ENCODE measurements around the gene ZC3H14.

ZC3H14 gene

DNA sequence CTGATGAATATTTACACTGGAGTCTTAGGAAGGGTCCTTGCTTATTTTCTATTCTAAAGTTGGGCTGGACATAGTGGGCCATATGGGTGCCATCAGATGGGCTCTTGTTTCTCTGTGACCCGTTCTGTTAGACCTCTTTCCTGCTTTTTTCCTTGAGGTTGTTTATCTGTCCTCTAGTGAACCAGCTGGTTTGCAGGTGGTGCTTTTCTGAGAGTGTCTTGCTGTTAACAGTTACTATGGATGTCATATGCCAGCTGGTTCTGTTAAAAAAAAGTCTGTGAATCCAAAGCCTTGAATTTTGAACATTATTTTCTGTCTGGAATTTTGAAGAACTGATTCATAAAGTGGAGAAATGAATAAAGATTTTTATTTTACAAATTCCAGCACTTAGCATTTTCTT is 29.2 kb downstream of the ZC3H14 start:
- Histone ChIP-seq H3K27ac (ENCODE audit: low read depth, low read length) (no peak overlapping the region), H3K36me3 (ENCODE audit: insufficient read depth, low read length) (peaks cover 33% of the 10 kb centered on the region), H3K9me3 (ENCODE audit: low read length) (no peaks in the 10 kb centered on the region), H3K27me3 (ENCODE audit: control insufficient read depth in 1 of 2, insufficient read depth in 2 of 2, low read length in 2 of 2) (no peaks in the 10 kb centered on the region), H3K9ac (ENCODE audit: low read length) (no peak overlapping the region), H3K4me3 (ENCODE audit: low read depth in 1 of 2, low read length in 2 of 2) (no peak overlapping the region), H3K4me1 (ENCODE audit: insufficient read depth, low read length) (no peaks in the 10 kb centered on the region)

DNA sequence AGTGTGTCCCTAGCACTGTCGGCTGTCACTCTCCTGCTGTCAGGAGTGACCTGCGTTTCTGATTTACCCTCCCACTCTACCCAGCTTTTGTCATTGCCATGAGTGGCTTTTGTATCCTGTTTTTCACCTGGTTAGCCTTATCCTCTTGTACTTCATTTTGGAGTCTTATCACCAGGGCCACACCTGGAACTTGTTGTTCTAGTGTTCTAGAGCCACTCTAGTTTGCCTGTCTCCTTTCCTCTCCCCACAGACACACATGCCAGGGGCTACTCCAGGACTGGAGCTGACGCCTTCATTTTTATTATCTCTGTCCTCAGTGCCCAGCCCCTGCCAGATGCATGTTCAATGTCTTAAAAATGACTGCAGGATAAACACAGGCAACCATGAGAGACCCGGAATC is 34.2 kb downstream of the ZC3H14 start:
- Histone ChIP-seq H3K4me1 (ENCODE audit: insufficient read depth, low read length) (no peaks in the 10 kb centered on the region), H3K9ac (ENCODE audit: low read length) (no peak overlapping the region), H3K4me3 (ENCODE audit: low read depth in 1 of 2, low read length in 2 of 2) (no peak overlapping the region), H3K27me3 (ENCODE audit: control insufficient read depth in 1 of 2, insufficient read depth in 2 of 2, low read length in 2 of 2) (no peaks in the 10 kb centered on the region), H3K27ac (ENCODE audit: low read depth, low read length) (no peak overlapping the region), H3K9me3 (ENCODE audit: low read length) (no peaks in the 10 kb centered on the region), H3K36me3 (ENCODE audit: insufficient read depth, low read length) (peaks cover 64% of the 10 kb centered on the region)

DNA sequence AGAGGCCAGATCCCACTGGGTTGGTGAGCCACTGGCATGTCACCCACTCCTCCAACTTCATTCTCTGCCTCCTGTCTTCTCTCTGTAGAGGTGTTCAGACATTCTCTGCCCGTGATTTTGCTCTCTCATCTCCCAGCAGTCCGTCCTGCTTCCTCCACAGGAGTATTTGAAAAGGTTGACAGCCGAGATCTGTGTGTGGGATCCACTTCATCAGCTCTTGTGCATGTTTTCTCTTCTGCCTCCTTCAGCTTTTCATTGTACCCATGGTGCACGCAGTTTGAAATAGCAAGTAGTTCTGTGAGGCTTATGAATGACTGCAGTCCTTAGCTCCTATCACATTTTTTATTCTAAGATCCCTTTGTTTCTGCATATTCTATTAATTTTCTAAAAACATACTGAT is 34.8 kb downstream of the ZC3H14 start:
- no peak overlapping the region for H3K9ac ChIP-seq (ENCODE audit: low read length)
- H3K4me3 ChIP-seq (ENCODE audit: low read depth in 1 of 2, low read length in 2 of 2): no peak overlapping the region
- no peaks in the 10 kb centered on the region for H3K4me1 ChIP-seq (ENCODE audit: insufficient read depth, low read length)
- H3K36me3 ChIP-seq (ENCODE audit: insufficient read depth, low read length): peaks cover 70% of the 10 kb centered on the region
- H3K27ac ChIP-seq (ENCODE audit: low read depth, low read length): no peak overlapping the region
- no peaks in the 10 kb centered on the region for H3K9me3 ChIP-seq (ENCODE audit: low read length)
- H3K27me3 ChIP-seq (ENCODE audit: control insufficient read depth in 1 of 2, insufficient read depth in 2 of 2, low read length in 2 of 2): no peaks in the 10 kb centered on the region

DNA sequence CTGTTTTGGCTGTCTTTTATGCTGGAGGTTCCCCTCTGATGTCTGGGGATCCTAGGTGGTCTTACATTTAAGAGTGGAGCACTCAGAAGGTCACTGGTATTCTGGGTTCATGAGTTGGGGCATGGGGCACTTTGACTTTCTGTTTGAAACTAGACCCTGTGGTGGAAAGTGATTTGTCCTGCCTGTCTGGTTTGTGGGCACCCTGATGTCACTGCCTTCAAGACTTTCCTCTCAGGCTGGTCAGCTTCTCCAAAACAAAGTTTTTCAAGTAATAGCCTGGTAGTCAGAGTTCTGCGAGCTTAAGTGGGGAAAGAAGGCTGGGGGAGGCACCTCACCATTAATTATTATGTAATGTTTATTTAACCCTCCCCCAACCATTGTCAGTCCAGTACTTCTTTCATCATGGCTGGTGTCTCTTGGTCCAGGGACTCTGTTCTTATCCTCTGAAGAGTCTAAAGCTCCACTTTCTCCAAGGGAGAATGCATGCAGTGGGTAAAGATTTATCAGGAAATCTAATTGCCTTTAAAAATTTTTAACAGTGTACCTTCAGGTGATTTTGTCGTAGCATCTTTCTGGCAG is 35.3 kb downstream of the ZC3H14 start:
- Histone ChIP-seq H3K9ac (ENCODE audit: low read length) (no peak overlapping the region), H3K9me3 (ENCODE audit: low read length) (no peaks in the 10 kb centered on the region), H3K27me3 (ENCODE audit: control insufficient read depth in 1 of 2, insufficient read depth in 2 of 2, low read length in 2 of 2) (no peaks in the 10 kb centered on the region), H3K36me3 (ENCODE audit: insufficient read depth, low read length) (peaks cover 76% of the 10 kb centered on the region), H3K4me1 (ENCODE audit: insufficient read depth, low read length) (no peaks in the 10 kb centered on the region), H3K4me3 (ENCODE audit: low read depth in 1 of 2, low read length in 2 of 2) (no peak overlapping the region), H3K27ac (ENCODE audit: low read depth, low read length) (no peak overlapping the region)

DNA sequence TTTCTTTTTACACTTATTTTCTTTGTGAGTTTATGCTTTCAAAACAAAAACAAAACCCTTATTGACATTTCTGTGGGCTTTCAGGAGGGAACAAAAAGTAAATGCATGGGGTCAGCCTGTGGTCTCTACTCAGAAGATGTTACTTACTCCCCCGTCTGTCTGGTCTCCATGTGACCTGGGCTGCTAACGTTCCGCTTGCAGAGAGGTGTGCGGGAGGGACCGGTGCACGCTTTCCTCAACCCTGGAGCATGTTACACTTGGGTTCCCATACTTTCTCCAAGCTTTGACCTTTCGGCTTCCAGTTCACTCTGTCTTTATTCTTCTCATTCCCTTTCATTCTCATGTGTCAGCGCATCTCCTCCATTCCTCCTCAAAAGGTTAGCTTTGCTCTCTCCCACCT is 36.5 kb downstream of the ZC3H14 start:
- H3K36me3 ChIP-seq (ENCODE audit: insufficient read depth, low read length): peaks cover 82% of the 10 kb centered on the region

DNA sequence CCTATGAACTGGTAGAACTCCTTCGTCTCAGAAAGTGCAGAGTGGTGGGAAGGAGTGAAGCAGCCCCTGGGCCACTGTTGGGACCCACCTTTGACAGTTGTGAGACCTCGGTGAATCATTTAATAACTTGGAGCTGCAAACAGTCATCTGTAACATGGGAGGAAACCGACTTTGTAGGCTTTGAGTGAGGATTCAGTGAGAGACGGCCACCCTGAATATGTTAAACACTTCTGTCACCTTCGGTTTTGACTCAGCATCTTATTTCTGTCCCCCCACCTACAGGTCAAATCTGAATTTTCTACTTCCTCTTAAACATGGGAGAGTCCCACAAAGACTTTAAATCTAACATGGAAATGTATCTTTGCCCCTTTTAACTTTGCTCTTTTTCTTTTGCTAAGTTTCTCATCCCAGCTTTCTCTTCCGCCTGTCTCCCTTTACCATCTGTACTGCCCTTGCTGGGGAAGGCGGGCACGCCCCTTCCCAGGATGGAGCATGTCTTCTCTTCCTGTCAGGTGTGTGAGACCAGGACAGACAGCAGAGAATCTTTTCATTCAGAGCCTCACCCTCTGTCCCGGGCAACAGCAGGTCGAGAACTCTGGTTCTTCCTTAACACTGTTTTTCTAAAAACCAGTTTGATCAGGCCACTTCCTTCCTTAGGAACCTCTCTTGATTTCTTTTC is 37.1 kb downstream of the ZC3H14 start:
- no peaks in the 10 kb centered on the region for H3K9me3 ChIP-seq (ENCODE audit: low read length)
- H3K9ac ChIP-seq (ENCODE audit: low read length): no peak overlapping the region
- H3K4me3 ChIP-seq (ENCODE audit: low read depth in 1 of 2, low read length in 2 of 2): no peak overlapping the region
- H3K4me1 ChIP-seq (ENCODE audit: insufficient read depth, low read length): no peaks in the 10 kb centered on the region
- peaks cover 82% of the 10 kb centered on the region for H3K36me3 ChIP-seq (ENCODE audit: insufficient read depth, low read length)
- H3K27ac ChIP-seq (ENCODE audit: low read depth, low read length): no peak overlapping the region
- no peaks in the 10 kb centered on the region for H3K27me3 ChIP-seq (ENCODE audit: control insufficient read depth in 1 of 2, insufficient read depth in 2 of 2, low read length in 2 of 2)

More for the DNA sequence above, 36.5 kb downstream of the ZC3H14 start:
- Histone ChIP-seq H3K9ac (ENCODE audit: low read length) (no peak overlapping the region), H3K4me3 (ENCODE audit: low read depth in 1 of 2, low read length in 2 of 2) (no peak overlapping the region), H3K27me3 (ENCODE audit: control insufficient read depth in 1 of 2, insufficient read depth in 2 of 2, low read length in 2 of 2) (no peaks in the 10 kb centered on the region), H3K27ac (ENCODE audit: low read depth, low read length) (no peak overlapping the region), H3K9me3 (ENCODE audit: low read length) (no peaks in the 10 kb centered on the region), H3K4me1 (ENCODE audit: insufficient read depth, low read length) (no peaks in the 10 kb centered on the region)

DNA sequence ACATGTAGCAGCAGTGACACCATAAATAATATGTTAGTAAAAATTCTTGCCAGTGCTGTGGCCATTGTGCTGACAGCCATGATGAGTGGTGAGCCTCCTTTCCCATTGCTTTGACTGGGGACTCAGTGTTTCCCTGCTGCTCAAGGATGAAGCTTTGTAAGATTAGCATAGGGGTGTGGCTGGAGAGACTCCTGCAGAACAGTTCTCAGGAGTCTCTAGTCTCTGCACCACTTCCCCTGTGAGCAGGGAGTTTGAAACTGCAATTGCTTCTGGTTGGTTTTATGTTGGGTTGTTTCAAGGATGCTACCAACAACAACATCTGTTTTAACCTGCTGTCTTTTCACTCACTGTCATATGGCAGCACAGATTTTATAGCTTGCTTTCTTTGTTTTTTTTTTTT is 41.4 kb downstream of the ZC3H14 start:
- Histone ChIP-seq H3K4me3 (ENCODE audit: low read depth in 1 of 2, low read length in 2 of 2) (no peak overlapping the region), H3K36me3 (ENCODE audit: insufficient read depth, low read length) (peaks cover 88% of the 10 kb centered on the region), H3K9me3 (ENCODE audit: low read length) (no peaks in the 10 kb centered on the region), H3K4me1 (ENCODE audit: insufficient read depth, low read length) (no peaks in the 10 kb centered on the region), H3K27me3 (ENCODE audit: control insufficient read depth in 1 of 2, insufficient read depth in 2 of 2, low read length in 2 of 2) (no peaks in the 10 kb centered on the region), H3K9ac (ENCODE audit: low read length) (no peak overlapping the region), H3K27ac (ENCODE audit: low read depth, low read length) (no peak overlapping the region)

DNA sequence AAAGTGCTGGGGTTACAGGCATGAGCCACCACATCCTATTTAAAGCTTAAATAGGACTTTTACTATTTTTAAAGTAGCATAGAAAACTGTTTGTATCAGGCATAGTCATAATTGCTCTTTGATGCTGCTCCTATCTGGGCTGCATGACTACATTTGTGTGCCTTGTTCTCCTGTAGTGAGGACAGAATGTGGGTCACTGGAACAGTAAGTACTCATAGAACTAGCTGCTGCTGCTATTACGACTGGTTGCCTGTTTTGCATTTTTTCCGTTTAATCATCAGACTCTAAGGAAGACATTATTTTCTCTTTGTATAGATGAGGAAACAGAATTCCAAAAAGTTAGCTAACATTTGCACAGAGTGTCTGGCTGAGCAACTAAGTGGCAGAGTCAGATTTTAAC is 42.8 kb downstream of the ZC3H14 start:
- no peak overlapping the region for H3K4me3 ChIP-seq (ENCODE audit: low read depth in 1 of 2, low read length in 2 of 2)
- H3K9me3 ChIP-seq (ENCODE audit: low read length): no peaks in the 10 kb centered on the region
- H3K36me3 ChIP-seq (ENCODE audit: insufficient read depth, low read length): peaks cover 89% of the 10 kb centered on the region
- no peaks in the 10 kb centered on the region for H3K27me3 ChIP-seq (ENCODE audit: control insufficient read depth in 1 of 2, insufficient read depth in 2 of 2, low read length in 2 of 2)
- H3K4me1 ChIP-seq (ENCODE audit: insufficient read depth, low read length): no peaks in the 10 kb centered on the region
- no peak overlapping the region for H3K27ac ChIP-seq (ENCODE audit: low read depth, low read length)
- no peak overlapping the region for H3K9ac ChIP-seq (ENCODE audit: low read length)

DNA sequence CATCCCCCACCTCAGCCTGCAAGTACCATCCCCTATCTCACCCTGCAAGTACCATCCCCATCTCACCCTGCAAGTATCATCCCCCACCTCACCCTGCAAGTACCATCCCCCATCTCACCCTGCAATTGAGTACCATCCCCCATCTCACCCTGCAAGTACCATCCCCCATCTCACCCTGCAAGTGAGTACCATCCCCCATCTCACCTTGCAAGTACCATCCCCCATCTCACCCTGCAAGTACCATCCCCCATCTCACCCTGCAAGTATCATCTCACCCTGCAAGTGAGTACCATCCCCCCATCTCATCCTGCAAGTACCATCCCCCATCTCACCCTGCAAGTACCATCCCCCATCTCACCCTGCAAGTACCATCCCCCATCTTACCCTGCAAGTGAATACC is 45.0 kb downstream of the ZC3H14 start:
- no peaks in the 10 kb centered on the region for H3K27me3 ChIP-seq (ENCODE audit: control insufficient read depth in 1 of 2, insufficient read depth in 2 of 2, low read length in 2 of 2)
- H3K27ac ChIP-seq (ENCODE audit: low read depth, low read length): no peak overlapping the region
- no peak overlapping the region for H3K9ac ChIP-seq (ENCODE audit: low read length)
- peaks cover 82% of the 10 kb centered on the region for H3K36me3 ChIP-seq (ENCODE audit: insufficient read depth, low read length)
- H3K9me3 ChIP-seq (ENCODE audit: low read length): no peaks in the 10 kb centered on the region
- H3K4me1 ChIP-seq (ENCODE audit: insufficient read depth, low read length): no peaks in the 10 kb centered on the region
- no peak overlapping the region for H3K4me3 ChIP-seq (ENCODE audit: low read depth in 1 of 2, low read length in 2 of 2)

DNA sequence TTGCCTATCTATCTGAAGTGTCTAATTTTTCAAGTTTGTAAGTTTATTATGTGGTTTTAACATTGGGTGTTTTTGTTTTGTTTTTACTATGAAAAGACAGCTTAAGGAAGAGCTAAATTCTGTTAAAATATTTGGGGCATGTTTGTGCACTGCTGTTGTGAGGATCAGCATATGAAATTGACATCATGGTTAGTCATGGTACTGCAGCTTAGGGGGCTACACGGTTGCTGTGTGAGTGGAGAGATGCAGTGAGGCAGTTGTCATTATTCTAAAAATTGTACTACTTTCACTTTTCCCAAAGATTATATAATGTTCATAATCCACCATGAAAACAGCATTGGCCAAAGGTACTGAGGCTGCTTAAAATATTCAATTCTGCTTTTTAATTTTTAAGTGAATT is 49.0 kb downstream of the ZC3H14 start:
- H3K27ac ChIP-seq (ENCODE audit: low read depth, low read length): no peak overlapping the region
- H3K4me3 ChIP-seq (ENCODE audit: low read depth in 1 of 2, low read length in 2 of 2): no peak overlapping the region
- H3K27me3 ChIP-seq (ENCODE audit: control insufficient read depth in 1 of 2, insufficient read depth in 2 of 2, low read length in 2 of 2): no peaks in the 10 kb centered on the region
- no peaks in the 10 kb centered on the region for H3K4me1 ChIP-seq (ENCODE audit: insufficient read depth, low read length)
- peaks cover 54% of the 10 kb centered on the region for H3K36me3 ChIP-seq (ENCODE audit: insufficient read depth, low read length)
- H3K9me3 ChIP-seq (ENCODE audit: low read length): no peaks in the 10 kb centered on the region
- no peak overlapping the region for H3K9ac ChIP-seq (ENCODE audit: low read length)

DNA sequence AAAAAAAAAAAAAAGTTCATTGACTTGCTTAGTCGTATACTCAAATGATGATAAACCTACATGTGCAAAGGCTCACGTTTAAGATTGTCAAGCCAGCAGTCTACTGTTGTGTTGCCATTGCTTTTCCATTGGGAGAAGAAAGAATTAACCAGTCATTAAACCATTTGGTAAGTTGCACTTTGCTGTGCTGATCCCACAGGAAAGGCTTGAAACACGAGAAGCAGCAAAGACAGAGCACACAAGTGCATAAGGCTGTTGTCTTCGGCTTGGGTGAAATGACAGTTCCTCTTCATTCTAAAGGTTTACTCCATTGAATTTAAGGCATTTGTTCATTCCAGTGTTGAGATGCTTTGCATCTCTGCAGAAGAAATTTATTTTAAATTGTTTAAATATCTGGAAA is 50.1 kb downstream of the ZC3H14 start:
- Histone ChIP-seq H3K36me3 (ENCODE audit: insufficient read depth, low read length) (peaks cover 43% of the 10 kb centered on the region), H3K9me3 (ENCODE audit: low read length) (no peaks in the 10 kb centered on the region), H3K4me3 (ENCODE audit: low read depth in 1 of 2, low read length in 2 of 2) (no peak overlapping the region), H3K9ac (ENCODE audit: low read length) (no peak overlapping the region), H3K27ac (ENCODE audit: low read depth, low read length) (no peak overlapping the region), H3K4me1 (ENCODE audit: insufficient read depth, low read length) (no peaks in the 10 kb centered on the region), H3K27me3 (ENCODE audit: control insufficient read depth in 1 of 2, insufficient read depth in 2 of 2, low read length in 2 of 2) (no peaks in the 10 kb centered on the region)

DNA sequence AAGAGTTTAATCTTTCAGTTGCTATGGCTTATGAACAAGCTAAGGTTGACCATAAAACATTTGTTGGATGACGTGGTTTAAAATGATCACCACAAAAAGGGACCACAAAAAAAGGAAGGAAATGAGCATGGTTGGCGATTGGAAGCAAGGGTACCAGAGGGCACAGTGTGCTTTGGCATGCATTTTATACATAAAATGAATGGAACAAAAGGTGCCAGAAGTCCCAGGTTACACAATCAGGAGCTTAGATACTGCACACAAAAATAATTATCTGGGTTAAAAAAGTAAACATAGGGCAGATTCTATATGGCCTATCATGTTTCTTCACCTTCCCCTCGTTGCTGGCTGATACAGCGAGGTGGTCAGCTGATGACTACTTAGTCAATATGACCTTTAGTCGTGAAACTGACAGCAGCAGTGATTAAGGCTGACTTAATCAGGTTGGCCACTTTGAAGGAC is 50.7 kb downstream of the ZC3H14 start:
- Histone ChIP-seq H3K4me3 (ENCODE audit: low read depth in 1 of 2, low read length in 2 of 2) (no peak overlapping the region), H3K9ac (ENCODE audit: low read length) (no peak overlapping the region), H3K4me1 (ENCODE audit: insufficient read depth, low read length) (no peaks in the 10 kb centered on the region), H3K36me3 (ENCODE audit: insufficient read depth, low read length) (peaks cover 37% of the 10 kb centered on the region), H3K9me3 (ENCODE audit: low read length) (no peaks in the 10 kb centered on the region), H3K27ac (ENCODE audit: low read depth, low read length) (no peak overlapping the region), H3K27me3 (ENCODE audit: control insufficient read depth in 1 of 2, insufficient read depth in 2 of 2, low read length in 2 of 2) (no peaks in the 10 kb centered on the region)

Measured in muscle layer of colon (tissue), 2 donors.